HCT116 (cell line): Measurements from ENCODE around the gene PRAMEF1.

ENCODE experiments used
- EGR1 ChIP-seq: IDR thresholded peaks from 2 replicates; pipeline ENCODE4 v1.6.1; 2012; ENCODE audit warnings: low read depth
- EZH2phosphoT487 ChIP-seq: fragments of 200-600 bp; IDR thresholded peaks from 2 replicates; pipeline ENCODE4 v1.6.1; 2018; ENCODE audit warnings: antibody characterized with exemption, borderline replicate concordance
- POLR2A ChIP-seq: IDR thresholded peaks from 2 replicates; pipeline ENCODE4 v1.7.0; 2011; ENCODE audit warnings: borderline replicate concordance; ENCODE audit not compliant: insufficient read depth, insufficient read length; ENCODE audit errors: extremely low read depth
- POLR2AphosphoS5 ChIP-seq: IDR thresholded peaks from 2 replicates; pipeline ENCODE4 v1.6.1; 2011; ENCODE audit warnings: mild to moderate bottlenecking, low read depth, low read length, moderate library complexity
- YY1 ChIP-seq: IDR thresholded peaks from 2 replicates; pipeline ENCODE4 v1.6.1; 2011; ENCODE audit warnings: low read length, low read depth, moderate library complexity, mild to moderate bottlenecking; ENCODE audit not compliant: insufficient replicate concordance; ENCODE audit errors: extremely low read depth

GRCh38 chr1:12809933-12810332, 18.7 kb downstream of the PRAMEF1 start:
- no peak for TF ChIP-seq YY1
- TF ChIP-seq POLR2A, result no peak
- no peak for TF ChIP-seq EGR1
- no peak for TF ChIP-seq EZH2phosphoT487
- TF ChIP-seq POLR2AphosphoS5, result no peak
